GM21390 (cell line): Measurements from ENCODE around the gene MPL.
A peak's percentile ranks its signal among the peaks of the same experiment; 100 is the strongest.
"Not testable (repeated sequence)": the region's sequence is repeated elsewhere in the genome, so short reads cannot be mapped to it uniquely, and the experiment has no call there.

Experiments
- ATAC-seq: cut with Tn5 transposase; IDR thresholded peaks from one replicate; pipeline ENCODE4 v1.9.1; 2021; ENCODE audit not compliant: unreplicated experiment

Gene MPL

DNA sequence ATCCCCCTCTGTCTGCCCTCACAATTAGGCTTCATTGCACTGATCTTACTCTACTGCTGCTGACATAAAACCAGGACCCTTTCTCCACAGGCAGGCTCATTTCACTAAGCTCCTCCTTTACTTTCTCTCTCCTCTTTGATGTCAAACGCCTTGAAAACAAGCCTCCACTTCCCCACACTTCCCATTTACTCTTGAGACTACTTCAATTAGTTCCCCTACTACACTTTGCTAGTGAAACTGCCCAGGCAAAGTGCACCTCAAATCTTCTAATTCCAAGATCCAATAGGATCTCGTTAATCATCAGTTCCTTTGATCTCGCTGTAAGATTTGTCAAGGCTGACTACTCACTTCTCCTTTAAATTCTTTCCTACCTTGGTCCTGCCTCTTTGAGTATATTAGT, 15.3 kb downstream of the MPL start:
- ATAC-seq = no peak

- no peak for ATAC-seq
These were observed 16.9 kb downstream of the MPL start for GRCh38 chr1:43354471-43354870.

DNA sequence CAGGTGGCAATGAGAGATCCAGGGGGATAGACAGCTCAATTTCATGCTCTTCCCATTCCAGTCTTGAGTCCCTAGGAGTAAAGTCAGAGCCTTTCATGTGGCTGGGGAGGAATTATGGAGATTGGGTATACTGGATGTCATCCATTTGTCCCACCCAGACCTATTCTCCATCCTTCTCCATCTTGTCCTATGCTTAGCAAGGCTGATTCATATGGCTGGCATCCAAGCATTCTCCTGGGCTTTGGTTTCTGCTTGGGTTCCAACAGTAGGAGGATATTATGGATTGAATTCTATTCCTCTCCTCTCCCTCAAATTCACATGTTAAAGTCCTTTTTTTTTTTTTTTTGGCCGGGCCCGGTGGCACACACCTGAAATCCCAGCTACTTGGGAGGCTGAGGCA, 17.3 kb downstream of the MPL start:
- ATAC-seq = no peak

DNA sequence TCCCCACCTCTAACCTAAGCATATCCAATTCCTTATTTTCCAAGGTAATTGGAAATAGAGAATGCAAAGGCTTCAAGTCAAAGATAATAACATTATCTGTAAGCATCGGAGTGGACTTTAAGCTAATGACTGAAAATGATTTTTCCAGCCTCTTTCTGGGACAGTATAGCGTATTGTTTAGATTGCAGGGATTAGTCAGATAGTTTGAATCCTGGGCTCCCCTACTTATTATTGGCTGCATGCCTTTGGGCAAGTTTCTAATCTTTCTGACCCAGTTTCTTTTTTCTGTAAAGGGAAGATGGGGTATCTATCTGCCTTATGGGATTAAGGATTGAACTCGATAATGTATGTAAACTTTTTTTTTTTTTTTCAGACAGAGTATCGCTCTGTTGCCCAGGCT, 19.6 kb downstream of the MPL start:
- no peak for ATAC-seq

DNA sequence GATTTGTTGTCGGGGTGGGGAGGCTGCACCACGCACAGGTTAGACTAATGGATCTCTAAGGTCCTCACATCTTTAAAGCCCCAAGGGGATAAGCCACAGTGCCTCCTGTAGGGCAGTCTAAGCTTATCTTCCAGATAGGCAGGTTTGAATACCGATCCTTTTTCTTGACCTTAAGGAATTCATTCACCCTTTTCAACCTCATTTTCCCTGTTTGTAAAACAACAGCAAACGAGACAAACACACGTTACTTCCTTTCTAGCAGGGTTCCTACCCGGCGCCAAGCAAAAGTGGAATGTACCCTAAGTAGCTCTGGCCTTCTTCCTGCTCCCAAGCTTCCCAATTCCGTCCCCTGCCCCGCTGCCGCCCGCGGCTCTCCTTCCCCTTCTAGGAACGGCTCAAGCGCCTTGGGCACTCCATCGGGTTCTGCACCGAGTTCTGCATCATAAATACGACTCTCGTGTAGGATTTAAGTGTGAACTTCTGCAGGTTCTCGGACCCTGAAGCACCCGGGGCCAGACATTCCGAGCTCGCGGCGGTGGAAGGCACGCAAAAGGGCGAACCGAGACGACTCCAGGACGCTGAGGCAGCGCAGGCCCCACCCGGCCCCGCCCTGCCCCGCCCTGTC, 20.6 kb downstream of the MPL start:
- peak; percentile 16 for ATAC-seq

DNA sequence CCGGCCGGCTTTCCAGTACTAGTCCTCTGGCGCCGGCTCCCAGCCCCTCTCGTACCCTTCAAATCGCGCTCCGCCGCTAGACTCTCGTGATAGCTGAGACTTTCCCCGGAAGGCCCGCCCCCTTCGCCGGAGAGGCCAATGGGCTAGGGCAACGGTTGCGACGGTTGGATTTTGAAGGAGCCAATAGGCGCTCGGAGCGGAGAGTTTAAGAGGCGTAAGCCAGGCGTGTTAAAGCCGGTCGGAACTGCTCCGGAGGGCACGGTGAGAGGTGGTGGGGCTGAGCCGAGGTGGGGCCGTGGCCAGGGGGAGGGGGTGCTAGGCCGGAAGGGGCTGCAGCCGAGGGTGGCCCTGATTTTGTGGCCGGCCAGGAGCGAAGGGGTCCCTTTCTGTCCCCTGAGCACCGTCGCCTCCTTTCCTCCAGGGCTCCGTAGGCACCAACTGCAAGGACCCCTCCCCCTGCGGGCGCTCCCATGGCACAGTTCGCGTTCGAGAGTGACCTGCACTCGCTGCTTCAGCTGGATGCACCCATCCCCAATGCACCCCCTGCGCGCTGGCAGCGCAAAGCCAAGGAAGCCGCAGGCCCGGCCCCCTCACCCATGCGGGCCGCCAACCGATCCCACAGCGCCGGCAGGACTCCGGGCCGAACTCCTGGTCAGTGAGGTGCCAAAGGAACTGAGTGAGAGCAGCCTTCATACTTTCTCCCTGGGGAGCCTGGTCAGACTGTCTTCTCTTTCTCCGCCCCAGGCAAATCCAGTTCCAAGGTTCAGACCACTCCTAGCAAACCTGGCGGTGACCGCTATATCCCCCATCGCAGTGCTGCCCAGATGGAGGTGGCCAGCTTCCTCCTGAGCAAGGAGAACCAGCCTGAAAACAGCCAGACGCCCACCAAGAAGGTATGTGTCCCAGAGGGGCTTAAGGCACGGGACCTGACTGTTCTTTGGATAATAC, 21.4 kb downstream of the MPL start, which contains the start of gene CDC20:
Gene CDC20 (plus strand): TSS at position 236 of the 948 bp plus-strand sequence. CDS start 235 bp downstream, at position 471.
- peak; percentile 94 for ATAC-seq

- ATAC-seq = no peak
These were observed 22.1 kb downstream of the MPL start for GRCh38 chr1:43359696-43360095.

GRCh38 chr1:43360616-43361015, 23.0 kb downstream of the MPL start:
- ATAC-seq = no peak

DNA sequence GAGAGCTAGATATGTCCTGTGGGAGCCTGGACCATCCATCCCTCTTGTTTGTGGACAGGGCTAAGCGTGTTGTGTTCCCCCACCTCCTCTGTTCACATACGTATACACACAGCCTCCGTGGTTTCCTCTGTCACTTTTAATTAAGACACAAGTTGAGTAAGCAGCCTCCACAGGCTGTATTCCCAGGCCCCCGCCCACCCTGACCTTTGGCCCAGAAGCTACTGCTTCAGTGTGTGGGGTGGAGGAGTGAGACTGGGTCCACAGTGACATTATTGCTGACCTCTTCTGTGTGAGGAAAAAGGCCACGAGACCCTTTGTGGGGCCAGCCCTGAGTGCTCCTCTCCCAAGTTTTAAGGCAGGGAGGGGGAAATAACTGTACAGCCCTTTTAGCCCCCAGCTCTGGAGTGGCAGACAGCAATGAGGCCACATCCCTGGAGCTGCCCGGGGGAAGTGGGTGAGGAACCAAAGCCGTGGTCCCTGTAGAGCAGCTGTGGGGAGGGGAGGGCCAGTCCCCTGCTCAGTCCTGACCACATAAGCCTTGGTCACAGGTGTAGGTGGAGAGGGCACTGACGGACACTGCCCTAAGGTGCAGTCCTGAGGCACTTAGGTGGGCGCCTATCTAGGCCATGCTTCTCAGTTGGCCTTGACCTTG, 25.8 kb downstream of the MPL start:
- ATAC-seq = no peak

DNA sequence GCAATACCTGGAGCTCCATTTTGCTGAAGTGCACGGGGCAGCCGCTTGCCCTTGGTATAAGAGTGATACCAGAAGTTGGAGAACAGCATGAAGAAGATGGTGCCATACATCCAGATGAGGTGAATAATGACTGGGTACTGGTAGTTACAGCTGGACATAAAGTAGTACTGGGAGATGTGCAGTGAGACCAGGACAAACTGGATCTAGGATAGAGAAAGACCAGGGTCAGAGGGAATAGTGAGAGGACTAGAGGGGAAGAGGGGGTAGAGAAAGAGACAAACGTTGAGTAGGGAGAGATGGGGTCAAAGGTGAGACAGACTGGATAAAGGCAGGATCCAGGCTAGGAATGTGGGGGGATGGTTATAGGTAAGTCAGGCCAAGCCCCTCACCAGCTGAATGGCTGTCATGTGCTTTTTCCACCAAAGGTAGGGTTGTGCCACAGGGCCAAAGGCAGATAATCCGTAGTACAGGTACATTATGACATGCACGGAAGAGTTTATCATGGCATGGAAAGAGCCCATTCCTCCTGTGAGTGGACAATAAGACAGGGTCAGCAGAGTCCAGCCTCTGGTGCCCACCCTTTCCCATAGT, 26.4 kb downstream of the MPL start:
- no peak for ATAC-seq

- no peak for ATAC-seq
These were observed 28.1 kb downstream of the MPL start for GRCh38 chr1:43365678-43366077.

DNA sequence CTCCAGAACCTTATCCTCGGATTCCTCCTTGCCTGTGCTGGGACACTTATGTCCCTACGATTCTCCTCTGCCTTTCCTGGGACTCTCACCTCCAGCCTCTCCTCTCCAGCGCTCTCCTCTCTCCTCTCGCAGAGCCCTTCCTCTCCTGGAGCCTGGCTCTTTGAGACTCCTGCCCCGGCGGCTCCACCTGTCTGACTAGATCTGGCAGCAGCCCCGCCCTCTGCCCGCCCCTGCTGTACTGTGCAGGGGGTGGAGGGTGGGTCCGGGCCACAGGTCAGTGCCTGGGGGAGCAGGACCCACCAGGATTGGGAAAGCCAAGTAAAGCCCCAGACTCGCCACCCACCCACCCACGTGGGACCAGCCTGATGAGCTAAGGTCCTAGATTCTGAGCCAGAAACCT, 28.6 kb downstream of the MPL start:
- ATAC-seq = no peak

DNA sequence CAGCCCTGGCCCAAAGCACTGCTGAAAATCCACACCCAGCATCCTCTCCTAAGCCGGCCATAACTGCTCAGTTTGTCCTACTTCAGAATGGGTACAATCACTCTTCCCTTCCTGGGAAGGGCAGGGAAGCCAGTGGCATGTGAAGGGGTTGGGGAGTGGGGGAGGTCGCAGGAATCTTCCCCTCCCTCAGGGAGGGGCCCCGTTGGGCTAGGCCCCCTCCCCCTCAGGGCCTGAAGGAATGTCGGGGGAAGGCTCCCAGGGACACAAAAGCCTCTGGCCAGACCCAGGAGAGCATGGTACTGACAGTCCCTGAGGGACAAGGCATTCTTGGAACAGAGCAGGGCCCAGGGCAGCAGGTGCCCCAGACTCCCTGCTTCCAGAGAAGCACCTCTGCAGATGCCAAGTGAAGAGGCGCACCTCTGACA, 29.0 kb downstream of the MPL start:
- ATAC-seq = no peak

GRCh38 chr1:43367026-43367903, 29.6 kb downstream of the MPL start:
- peak; percentile 37 for ATAC-seq

- peak; percentile 77 for ATAC-seq
These were observed 30.5 kb downstream of the MPL start, which contains the start of gene ELOVL1 for GRCh38 chr1:43367904-43368645. Gene ELOVL1 (minus strand): TSS chr1:43368011. CDS start chr1:43365609, 2,402 bp downstream.

- no peak for ATAC-seq
These were observed 31.0 kb downstream of the MPL start for GRCh38 chr1:43368646-43369020.

- not testable (repeated sequence) for ATAC-seq
These were observed 32.2 kb downstream of the MPL start for GRCh38 chr1:43369779-43370178.

DNA sequence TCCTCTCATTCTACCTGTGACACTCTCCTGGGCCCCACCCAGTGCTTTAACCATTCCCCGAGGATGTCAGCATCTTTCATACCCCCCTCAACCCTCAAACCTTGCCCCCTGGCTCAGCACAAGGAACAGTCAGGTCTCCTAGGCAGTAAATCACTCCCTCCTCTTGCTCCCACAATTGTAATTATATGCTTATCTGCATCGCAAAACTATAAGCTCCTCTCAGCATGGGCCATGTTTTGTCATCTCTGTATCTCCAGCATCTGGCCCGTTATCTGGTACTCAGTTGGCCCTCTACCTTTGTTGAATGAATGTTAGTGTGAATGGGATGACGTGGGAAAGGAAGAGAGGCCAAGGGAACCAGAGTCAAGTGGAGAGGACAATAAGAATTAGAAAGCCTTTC, 32.9 kb downstream of the MPL start:
- ATAC-seq = no peak

GRCh38 chr1:43372172-43372571, 34.6 kb downstream of the MPL start:
- no peak for ATAC-seq
